HEK293 (cell line): ENCODE measurements around the gene GSK3B.
A peak's percentile ranks its signal among the peaks of the same experiment; 100 is the strongest.

Source experiments
- CTCF ChIA-PET: fragments of 350-600 bp; formaldehyde crosslinking; extraction: SDS; loops from one replicate; lab custom pipeline; 2021; ENCODE audit warnings: antibody characterized with exemption; lab: Yijun Ruan, JAX
- POLR2A ChIA-PET: fragments of 300-600 bp; formaldehyde crosslinking; extraction: SDS; loops from one replicate; lab custom pipeline; 2020; ENCODE audit warnings: antibody characterized with exemption, inconsistent platforms; lab: Yijun Ruan, JAX
- H3K27ac ChIP-seq: fragments of 200-500 bp; sonication (Bioruptor generic); 2 replicates; pipeline ENCODE4 v1.5.1; 2014; ENCODE audit warnings: low read depth, low read length, control low read depth, inconsistent platforms; ENCODE audit errors: extremely low read depth
- H3K36me3 ChIP-seq, 2 experiments: fragments of 200-500 bp in 1 of 2; sonication (Bioruptor generic) in 1 of 2; 1 replicate in 1 of 2; 2 replicates in 1 of 2; pipeline ENCODE4 v1.5.1; 2014 to 2017; ENCODE audit warnings: inconsistent platforms in 2 of 2, low read length in 2 of 2; ENCODE audit not compliant: control insufficient read depth in 2 of 2, insufficient read depth in 1 of 2
- H3K4me1 ChIP-seq: fragments of 200-500 bp; sonication (Bioruptor generic); 2 replicates; pipeline ENCODE4 v1.5.1; 2014; ENCODE audit warnings: mild to moderate bottlenecking, low read length, inconsistent platforms; ENCODE audit not compliant: control insufficient read depth, insufficient read depth
- H3K4me3 ChIP-seq: 2 replicates; pipeline ENCODE4 v1.5.1; 2011; ENCODE audit warnings: low read depth, mild to moderate bottlenecking, control low read depth, low read length, moderate library complexity
- H3K9me3 ChIP-seq: fragments of 200-500 bp; sonication (Bioruptor generic); 2 replicates; pipeline ENCODE4 v1.5.1; 2014; ENCODE audit warnings: low read depth, low read length, inconsistent platforms; ENCODE audit not compliant: control insufficient read depth, insufficient read depth
- HOXC10 ChIP-seq: sonication (generic); formaldehyde crosslinking; IDR thresholded peaks from 2 replicates; pipeline ENCODE4 v1.8.1; 2023; ENCODE audit warnings: mild to moderate bottlenecking, missing genetic modification reagents
- MYNN ChIP-seq: fragments of 450-650 bp; formaldehyde crosslinking; IDR thresholded peaks from 2 replicates; pipeline ENCODE4 v1.5.1; 2016; ENCODE audit warnings: missing biosample characterization, missing genetic modification characterization, borderline replicate concordance
- OSR2 ChIP-seq: fragments of 450-650 bp; formaldehyde crosslinking; IDR thresholded peaks from 2 replicates; pipeline ENCODE4 v1.5.1; 2016; ENCODE audit warnings: missing biosample characterization, missing genetic modification characterization
- WT1 ChIP-seq: fragments of 450-650 bp; formaldehyde crosslinking; IDR thresholded peaks from 2 replicates; pipeline ENCODE4 v1.5.1; 2016; ENCODE audit warnings: missing biosample characterization, missing genetic modification characterization
- ZFP3 ChIP-seq: fragments of 450-650 bp; formaldehyde crosslinking; IDR thresholded peaks from 2 replicates; pipeline ENCODE4 v1.5.1; 2016; ENCODE audit warnings: low read depth, missing biosample characterization, missing genetic modification characterization
- ZNF292 ChIP-seq: fragments of 450-650 bp; formaldehyde crosslinking; IDR thresholded peaks from 2 replicates; pipeline ENCODE4 v1.5.1; 2016; ENCODE audit warnings: low read depth, missing biosample characterization, missing genetic modification characterization, borderline replicate concordance
- ZNF416 ChIP-seq: fragments of 450-650 bp; formaldehyde crosslinking; IDR thresholded peaks from 2 replicates; pipeline ENCODE4 v1.5.1; 2016; ENCODE audit warnings: missing biosample characterization, missing genetic modification characterization
- ZNF529 ChIP-seq: fragments of 450-650 bp; formaldehyde crosslinking; IDR thresholded peaks from 2 replicates; pipeline ENCODE4 v1.5.1; 2017; ENCODE audit warnings: missing genetic modification characterization, missing biosample characterization; ENCODE audit not compliant: insufficient replicate concordance
- ZNF544 ChIP-seq: fragments of 450-650 bp; formaldehyde crosslinking; IDR thresholded peaks from 2 replicates; pipeline ENCODE4 v1.5.0; 2017; ENCODE audit warnings: missing biosample characterization, missing genetic modification characterization
- ZNF610 ChIP-seq: fragments of 450-650 bp; formaldehyde crosslinking; IDR thresholded peaks from 2 replicates; pipeline ENCODE4 v1.5.1; 2016; ENCODE audit warnings: missing biosample characterization, missing genetic modification characterization, borderline replicate concordance
- ZNF623 ChIP-seq: fragments of 450-650 bp; formaldehyde crosslinking; IDR thresholded peaks from 2 replicates; pipeline ENCODE4 v1.5.1; 2016; ENCODE audit warnings: missing biosample characterization, missing genetic modification characterization
- ZNF747 ChIP-seq: fragments of 450-650 bp; formaldehyde crosslinking; IDR thresholded peaks from 2 replicates; pipeline ENCODE4 v1.5.1; 2016; ENCODE audit warnings: missing biosample characterization, missing genetic modification characterization
- ZNF777 ChIP-seq: fragments of 450-650 bp; formaldehyde crosslinking; IDR thresholded peaks from 2 replicates; pipeline ENCODE4 v1.5.1; 2017; ENCODE audit warnings: missing biosample characterization, missing genetic modification characterization, borderline replicate concordance
- ZNF791 ChIP-seq: fragments of 450-650 bp; formaldehyde crosslinking; IDR thresholded peaks from 2 replicates; pipeline ENCODE4 v1.5.1; 2016; ENCODE audit warnings: missing biosample characterization, missing genetic modification characterization
- ZNF837 ChIP-seq: fragments of 450-650 bp; formaldehyde crosslinking; IDR thresholded peaks from 2 replicates; pipeline ENCODE4 v1.5.1; 2016; ENCODE audit warnings: missing biosample characterization, missing genetic modification characterization
- TF ChIP-seq, protein P1 (sequence below): fragments of 450-650 bp; formaldehyde crosslinking; IDR thresholded peaks from 2 replicates; pipeline ENCODE4 v1.5.1; 2016; ENCODE audit warnings: missing biosample characterization, missing genetic modification characterization
- TF ChIP-seq, protein P2 (sequence below): IDR thresholded peaks from 2 replicates; pipeline ENCODE4 v1.6.1; 2011; ENCODE audit warnings: mild to moderate bottlenecking, low read depth, low read length, borderline replicate concordance
- TF ChIP-seq, protein P3 (sequence below): fragments of 450-650 bp; formaldehyde crosslinking; optimal IDR thresholded peaks from 2 replicates; pipeline ENCODE3; 2016; ENCODE audit warnings: missing biosample characterization, mild to moderate bottlenecking, missing genetic modification characterization
- TF ChIP-seq, protein P4 (sequence below): fragments of 450-650 bp; formaldehyde crosslinking; IDR thresholded peaks from 2 replicates; pipeline ENCODE4 v1.5.1; 2017; ENCODE audit warnings: missing biosample characterization, missing genetic modification characterization

Gene GSK3B

DNA sequence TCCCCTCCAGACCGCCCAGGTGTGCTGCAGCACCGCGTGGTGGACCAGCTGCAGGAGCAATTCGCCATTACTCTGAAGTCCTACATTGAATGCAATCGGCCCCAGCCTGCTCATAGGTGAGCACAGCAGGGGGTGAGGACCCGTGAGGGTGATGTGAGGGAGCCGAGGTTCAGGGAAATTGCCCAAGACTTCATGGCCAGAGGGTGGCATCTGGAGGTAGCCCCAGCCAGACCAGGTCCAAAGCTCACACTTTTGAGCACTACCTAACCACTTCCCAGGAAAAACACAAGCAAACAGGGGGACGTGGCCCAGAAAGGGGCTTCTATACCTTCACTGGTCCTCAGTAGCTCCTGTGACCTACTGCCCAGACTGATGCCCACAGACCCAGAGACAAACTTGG, 278.5 kb downstream of the GSK3B start:
- H3K36me3 ChIP-seq, result no peaks in the 10 kb centered on the region
- POLR2A ChIA-PET, result no interaction called here
- no peaks in the 10 kb centered on the region for H3K9me3 ChIP-seq
- no peak overlapping the region for H3K27ac ChIP-seq
- no peak overlapping the region for H3K4me3 ChIP-seq
- CTCF ChIA-PET, result interaction anchor here (0.5 kb wide), 1 partner anchor 455 kb away, joined by 4 read pairs; no protein-coding TSS in a partner anchor
- no peaks in the 10 kb centered on the region for H3K4me1 ChIP-seq
- no peak for TF ChIP-seq ZNF416 (tag by site-specific recombination)
- no peak for TF ChIP-seq ZNF791 (tag by site-specific recombination)
- no peak for TF ChIP-seq ZFP3
- TF ChIP-seq OSR2 (tag by site-specific recombination), result no peak

DNA sequence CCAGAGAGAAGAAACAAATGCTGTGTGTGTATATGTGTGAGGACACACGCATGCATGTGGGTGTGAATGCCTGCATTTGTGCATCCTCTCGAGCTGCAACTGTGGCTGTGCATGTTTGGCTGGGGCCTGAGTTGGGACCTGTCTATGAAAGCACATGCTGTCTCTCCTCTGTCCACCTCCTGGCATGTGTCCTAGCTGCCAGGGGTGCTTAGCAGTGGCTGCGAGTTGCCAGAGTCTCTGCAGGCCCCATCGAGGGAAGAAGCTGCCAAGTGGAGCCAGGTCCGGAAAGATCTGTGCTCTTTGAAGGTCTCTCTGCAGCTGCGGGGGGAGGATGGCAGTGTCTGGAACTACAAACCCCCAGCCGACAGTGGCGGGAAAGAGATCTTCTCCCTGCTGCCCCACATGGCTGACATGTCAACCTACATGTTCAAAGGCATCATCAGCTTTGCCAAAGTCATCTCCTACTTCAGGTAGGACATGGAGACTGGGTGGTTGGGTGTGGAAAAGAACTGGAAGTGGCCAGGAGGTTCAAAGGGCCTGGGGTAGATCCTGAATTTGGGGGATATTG, 281.7 kb downstream of the GSK3B start:
- Histone ChIP-seq H3K9me3 (no peaks in the 10 kb centered on the region), H3K27ac (no peak overlapping the region), H3K36me3 (no peaks in the 10 kb centered on the region), H3K4me1 (no peaks in the 10 kb centered on the region), H3K4me3 (no peak overlapping the region)
- no peak for TF ChIP-seq ZNF292
- TF ChIP-seq ZNF623 (tag by site-specific recombination), result peak; percentile 24; the same call in 1 of the 2 replicates
- no peak for TF ChIP-seq ZNF747 (tag by site-specific recombination)
- ChIA-PET POLR2A (no interaction called here), CTCF (interaction anchor here (0.6 to 1.0 kb wide), 2 partner anchors 19 to 275 kb away, joined by 5 to 7 read pairs; no protein-coding TSS in a partner anchor)

DNA sequence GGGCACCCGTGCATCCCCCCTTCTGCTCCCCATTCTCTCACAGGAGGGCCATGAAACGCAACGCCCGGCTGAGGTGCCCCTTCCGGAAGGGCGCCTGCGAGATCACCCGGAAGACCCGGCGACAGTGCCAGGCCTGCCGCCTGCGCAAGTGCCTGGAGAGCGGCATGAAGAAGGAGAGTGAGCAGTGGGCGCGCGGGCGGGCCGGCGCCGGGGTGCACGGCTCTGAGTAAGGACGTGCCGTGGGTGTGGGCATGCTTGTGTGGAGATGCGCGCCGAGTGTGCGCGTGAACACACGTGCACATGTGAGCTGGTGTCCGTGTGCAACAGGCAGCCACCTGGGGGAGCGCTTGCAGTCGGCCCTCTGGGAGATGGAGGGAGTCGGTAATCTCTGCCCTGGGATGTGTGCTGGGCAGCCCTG, 284.2 kb downstream of the GSK3B start:
- H3K36me3 ChIP-seq, result no peaks in the 10 kb centered on the region
- ChIA-PET CTCF (no interaction called here), POLR2A (no interaction called here)
- H3K27ac ChIP-seq, result no peak overlapping the region
- H3K4me1 ChIP-seq, result no peaks in the 10 kb centered on the region
- no peak overlapping the region for H3K4me3 ChIP-seq
- H3K9me3 ChIP-seq, result no peaks in the 10 kb centered on the region
- no peak for TF ChIP-seq ZNF416 (tag by site-specific recombination)
- TF ChIP-seq, protein P1, sequence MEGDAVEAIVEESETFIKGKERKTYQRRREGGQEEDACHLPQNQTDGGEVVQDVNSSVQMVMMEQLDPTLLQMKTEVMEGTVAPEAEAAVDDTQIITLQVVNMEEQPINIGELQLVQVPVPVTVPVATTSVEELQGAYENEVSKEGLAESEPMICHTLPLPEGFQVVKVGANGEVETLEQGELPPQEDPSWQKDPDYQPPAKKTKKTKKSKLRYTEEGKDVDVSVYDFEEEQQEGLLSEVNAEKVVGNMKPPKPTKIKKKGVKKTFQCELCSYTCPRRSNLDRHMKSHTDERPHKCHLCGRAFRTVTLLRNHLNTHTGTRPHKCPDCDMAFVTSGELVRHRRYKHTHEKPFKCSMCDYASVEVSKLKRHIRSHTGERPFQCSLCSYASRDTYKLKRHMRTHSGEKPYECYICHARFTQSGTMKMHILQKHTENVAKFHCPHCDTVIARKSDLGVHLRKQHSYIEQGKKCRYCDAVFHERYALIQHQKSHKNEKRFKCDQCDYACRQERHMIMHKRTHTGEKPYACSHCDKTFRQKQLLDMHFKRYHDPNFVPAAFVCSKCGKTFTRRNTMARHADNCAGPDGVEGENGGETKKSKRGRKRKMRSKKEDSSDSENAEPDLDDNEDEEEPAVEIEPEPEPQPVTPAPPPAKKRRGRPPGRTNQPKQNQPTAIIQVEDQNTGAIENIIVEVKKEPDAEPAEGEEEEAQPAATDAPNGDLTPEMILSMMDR, result no peak
- TF ChIP-seq, protein P2, sequence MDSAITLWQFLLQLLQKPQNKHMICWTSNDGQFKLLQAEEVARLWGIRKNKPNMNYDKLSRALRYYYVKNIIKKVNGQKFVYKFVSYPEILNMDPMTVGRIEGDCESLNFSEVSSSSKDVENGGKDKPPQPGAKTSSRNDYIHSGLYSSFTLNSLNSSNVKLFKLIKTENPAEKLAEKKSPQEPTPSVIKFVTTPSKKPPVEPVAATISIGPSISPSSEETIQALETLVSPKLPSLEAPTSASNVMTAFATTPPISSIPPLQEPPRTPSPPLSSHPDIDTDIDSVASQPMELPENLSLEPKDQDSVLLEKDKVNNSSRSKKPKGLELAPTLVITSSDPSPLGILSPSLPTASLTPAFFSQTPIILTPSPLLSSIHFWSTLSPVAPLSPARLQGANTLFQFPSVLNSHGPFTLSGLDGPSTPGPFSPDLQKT, result no peak

DNA sequence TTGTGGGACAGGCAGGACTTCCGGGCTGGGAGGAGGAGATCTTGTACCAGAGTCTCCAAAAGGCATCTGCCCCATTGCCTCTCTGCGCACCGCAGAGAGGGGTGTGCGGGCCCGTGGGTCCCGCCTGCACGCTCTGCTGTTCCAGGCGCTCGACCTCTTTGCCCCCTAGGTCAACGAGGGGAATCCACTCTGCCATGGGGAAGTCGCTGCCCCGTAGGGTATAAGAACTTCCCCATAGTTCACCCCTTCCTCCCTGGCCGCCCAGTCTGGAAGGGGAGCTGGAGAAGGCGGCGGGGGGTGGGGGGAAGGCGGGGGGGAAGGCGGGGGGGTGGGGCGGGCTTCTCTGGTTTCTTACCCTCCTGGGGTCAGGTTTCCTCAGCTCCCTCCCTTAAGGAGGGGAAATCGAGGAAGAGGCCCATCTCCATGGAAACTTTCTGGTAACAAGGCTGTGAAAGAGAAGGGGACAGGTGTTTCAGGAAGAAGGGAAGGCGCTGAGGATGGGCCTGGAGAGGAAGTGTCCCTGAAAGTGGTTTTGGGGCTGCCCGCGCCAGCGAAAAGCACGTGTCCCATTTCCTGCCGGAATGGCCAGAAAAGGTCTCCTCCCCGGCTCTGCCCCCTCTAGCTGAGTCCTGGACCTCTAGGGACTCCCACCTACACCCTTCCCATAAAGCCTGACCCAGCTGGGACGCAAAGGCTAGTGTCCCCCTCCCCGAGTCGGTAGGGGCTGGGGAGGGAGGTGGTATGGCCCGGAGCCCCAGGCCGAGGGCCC, 284.8 kb downstream of the GSK3B start:
- H3K4me1 ChIP-seq, result no peaks in the 10 kb centered on the region
- ChIA-PET POLR2A (no interaction called here), CTCF (no interaction called here)
- no peak for TF ChIP-seq HOXC10 (CRISPR knock-in tag)
- no peak for TF ChIP-seq ZNF610 (tag by site-specific recombination)
- TF ChIP-seq, protein P3, sequence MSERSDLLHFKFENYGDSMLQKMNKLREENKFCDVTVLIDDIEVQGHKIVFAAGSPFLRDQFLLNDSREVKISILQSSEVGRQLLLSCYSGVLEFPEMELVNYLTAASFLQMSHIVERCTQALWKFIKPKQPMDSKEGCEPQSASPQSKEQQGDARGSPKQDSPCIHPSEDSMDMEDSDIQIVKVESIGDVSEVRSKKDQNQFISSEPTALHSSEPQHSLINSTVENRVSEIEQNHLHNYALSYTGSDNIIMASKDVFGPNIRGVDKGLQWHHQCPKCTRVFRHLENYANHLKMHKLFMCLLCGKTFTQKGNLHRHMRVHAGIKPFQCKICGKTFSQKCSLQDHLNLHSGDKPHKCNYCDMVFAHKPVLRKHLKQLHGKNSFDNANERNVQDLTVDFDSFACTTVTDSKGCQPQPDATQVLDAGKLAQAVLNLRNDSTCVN (tag by site-specific recombination), result no peak
- TF ChIP-seq ZNF416 (tag by site-specific recombination), result no peak
- TF ChIP-seq ZNF529, result no peak
- no peak for TF ChIP-seq WT1 (tag by site-specific recombination)
- no peak for TF ChIP-seq ZNF544 (tag by site-specific recombination)
- TF ChIP-seq ZNF777 (tag by site-specific recombination), result no peak
- TF ChIP-seq MYNN (tag by site-specific recombination), result no peak
- TF ChIP-seq ZNF837 (tag by site-specific recombination), result no peak
- TF ChIP-seq, protein P4, sequence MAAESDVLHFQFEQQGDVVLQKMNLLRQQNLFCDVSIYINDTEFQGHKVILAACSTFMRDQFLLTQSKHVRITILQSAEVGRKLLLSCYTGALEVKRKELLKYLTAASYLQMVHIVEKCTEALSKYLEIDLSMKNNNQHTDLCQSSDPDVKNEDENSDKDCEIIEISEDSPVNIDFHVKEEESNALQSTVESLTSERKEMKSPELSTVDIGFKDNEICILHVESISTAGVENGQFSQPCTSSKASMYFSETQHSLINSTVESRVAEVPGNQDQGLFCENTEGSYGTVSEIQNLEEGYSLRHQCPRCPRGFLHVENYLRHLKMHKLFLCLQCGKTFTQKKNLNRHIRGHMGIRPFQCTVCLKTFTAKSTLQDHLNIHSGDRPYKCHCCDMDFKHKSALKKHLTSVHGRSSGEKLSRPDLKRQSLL, result no peak
- H3K36me3 ChIP-seq, result no peaks in the 10 kb centered on the region
- no peaks in the 10 kb centered on the region for H3K9me3 ChIP-seq
- H3K27ac ChIP-seq, result no peak overlapping the region
- no peak overlapping the region for H3K4me3 ChIP-seq
